ENCODE measurements around the gene SOCS3.
A peak's percentile ranks its signal among the peaks of the same experiment; 100 is the strongest.
"Not testable (repeated sequence)": the region's sequence is repeated elsewhere in the genome, so short reads cannot be mapped to it uniquely, and the experiment has no call there.

Gene SOCS3

GRCh38 chr17:78316115-78316866, 43.6 kb downstream of the SOCS3 start:
- FAIRE-seq (no peak), DNase-seq (ENCODE audit: extremely low spot score, insufficient read length, low read depth) (no peak)

GRCh38 chr17:78315355-78316114, 44.3 kb downstream of the SOCS3 start:
- DNase-seq (ENCODE audit: extremely low spot score, insufficient read length, low read depth) (no peak), FAIRE-seq (peak; percentile 84)

DNA sequence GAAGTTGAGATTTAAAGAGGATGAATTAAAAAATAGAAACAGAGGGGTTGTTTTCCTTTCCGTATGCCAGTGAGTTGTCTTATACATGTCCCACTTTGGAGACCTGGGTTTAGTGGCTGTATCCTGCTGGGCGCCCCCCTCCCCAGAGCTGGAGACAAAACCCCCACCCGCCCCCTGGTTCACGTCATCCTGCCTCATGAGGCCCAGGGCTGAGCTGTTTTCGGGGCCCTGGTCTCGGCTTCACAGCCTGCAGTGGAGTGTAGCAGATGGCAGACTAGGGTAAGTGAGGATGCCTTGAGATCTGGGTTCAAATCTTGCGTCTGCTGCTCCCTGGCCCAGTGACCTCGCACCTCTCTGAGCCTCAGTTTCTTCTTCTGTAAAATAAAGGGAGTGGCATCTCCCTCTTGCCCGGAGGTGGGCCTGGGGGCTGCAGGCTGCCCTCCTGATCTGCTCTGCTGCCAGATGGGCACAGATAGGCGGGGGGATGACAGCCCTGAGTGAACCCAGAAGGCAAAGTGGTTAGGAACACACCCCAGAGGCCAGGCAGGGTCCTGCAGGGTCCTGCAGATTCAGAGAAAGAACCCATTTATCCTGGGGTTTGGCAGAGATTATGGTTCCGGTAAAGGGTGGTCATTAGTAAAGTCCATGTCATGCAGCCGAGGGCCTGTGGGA, 45.1 kb downstream of the SOCS3 start:
- FAIRE-seq (no peak), DNase-seq (ENCODE audit: extremely low spot score, insufficient read length, low read depth) (no peak)

GRCh38 chr17:78313735-78314648, 45.9 kb downstream of the SOCS3 start:
- FAIRE-seq: peak; percentile 72
- no peak for DNase-seq (ENCODE audit: extremely low spot score, insufficient read length, low read depth)

GRCh38 chr17:78309659-78310255, 50.1 kb downstream of the SOCS3 start:
- FAIRE-seq; DNase-seq (ENCODE audit: extremely low spot score, insufficient read length, low read depth): not testable (repeated sequence)

GRCh38 chr17:78307887-78308638, 51.8 kb downstream of the SOCS3 start:
- FAIRE-seq: no peak
- DNase-seq (ENCODE audit: extremely low spot score, insufficient read length, low read depth): no peak

GRCh38 chr17:78306913-78307312, 53.0 kb downstream of the SOCS3 start:
- no peak for DNase-seq (ENCODE audit: extremely low spot score, insufficient read length, low read depth)
- FAIRE-seq: no peak
